Measurements from ENCODE around the gene CD96. TPM values are rescaled to one million over a fixed set of nuclear protein-coding genes. Genes with fewer than 3 reads are reported as not detected.
A peak's percentile ranks its signal among the peaks of the same experiment; 100 is the strongest.

The CD96 gene, protein sequence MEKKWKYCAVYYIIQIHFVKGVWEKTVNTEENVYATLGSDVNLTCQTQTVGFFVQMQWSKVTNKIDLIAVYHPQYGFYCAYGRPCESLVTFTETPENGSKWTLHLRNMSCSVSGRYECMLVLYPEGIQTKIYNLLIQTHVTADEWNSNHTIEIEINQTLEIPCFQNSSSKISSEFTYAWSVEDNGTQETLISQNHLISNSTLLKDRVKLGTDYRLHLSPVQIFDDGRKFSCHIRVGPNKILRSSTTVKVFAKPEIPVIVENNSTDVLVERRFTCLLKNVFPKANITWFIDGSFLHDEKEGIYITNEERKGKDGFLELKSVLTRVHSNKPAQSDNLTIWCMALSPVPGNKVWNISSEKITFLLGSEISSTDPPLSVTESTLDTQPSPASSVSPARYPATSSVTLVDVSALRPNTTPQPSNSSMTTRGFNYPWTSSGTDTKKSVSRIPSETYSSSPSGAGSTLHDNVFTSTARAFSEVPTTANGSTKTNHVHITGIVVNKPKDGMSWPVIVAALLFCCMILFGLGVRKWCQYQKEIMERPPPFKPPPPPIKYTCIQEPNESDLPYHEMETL
- total RNA-seq (2014; rRNA removed) (not detected in 2 replicates), Bru-seq, nascent RNA (percentile 21 among the genes with signal in this experiment), BruChase-seq, experiment 1, labeled RNA remaining after a 6-hour chase (percentile 13 among the genes with signal in this experiment), BruChase-seq, experiment 2, labeled RNA remaining after a 2-hour chase (percentile 19 among the genes with signal in this experiment)
- long read RNA-seq: 0 reads

DNA sequence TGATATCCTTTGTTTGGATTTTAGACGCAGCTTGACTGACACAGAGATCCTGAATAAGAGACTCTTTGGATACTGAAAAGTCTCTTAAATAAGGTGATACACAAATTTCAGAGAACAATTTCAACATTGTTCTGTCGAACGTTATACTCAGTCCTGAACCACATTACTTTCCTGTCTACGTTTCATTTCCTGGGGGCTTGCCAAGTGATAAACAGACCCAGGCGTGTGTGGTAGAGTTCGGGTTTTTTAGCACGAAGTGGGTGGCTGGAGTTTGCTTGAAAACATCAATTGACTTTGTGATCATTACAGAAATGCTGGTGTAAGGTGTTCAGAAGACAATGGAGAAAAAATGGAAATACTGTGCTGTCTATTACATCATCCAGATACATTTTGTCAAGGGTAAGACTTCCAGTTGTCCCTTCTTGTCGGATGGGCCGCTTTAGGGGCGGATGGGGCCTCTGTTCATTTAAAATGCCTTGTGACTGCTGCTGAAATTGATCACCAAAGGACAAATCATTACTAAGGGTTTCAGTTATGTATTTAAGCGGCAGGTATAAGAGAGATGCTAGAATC is at the start of gene CD96:
TSS of gene CD96 (plus strand) at position 287 of the 573 bp plus-strand sequence. CDS start at position 339, 52 bp downstream.
- peaks cover 22% of the 10 kb centered on the region for H3K4me1 ChIP-seq (ENCODE audit: insufficient read depth, low read length)
- intact Hi-C loops (cut with micrococcal nuclease): no loop called here
- H3K4me3 ChIP-seq (ENCODE audit: low read length): no peak within 1 kb of the TSS
- peaks cover 12% of the 10 kb centered on the region for H3F3A ChIP-seq (ENCODE audit: low read length, unreplicated experiment)
- ATAC-seq (no peak), DNase-seq (peak; percentile 31)
- peak within 1 kb of the TSS; percentile 47; the same call in 1 of the 2 replicates for H2AFZ ChIP-seq (ENCODE audit: low read length)
- H3K9me2 ChIP-seq (replicated peaks; ENCODE audit: low read length): no peaks in the 10 kb centered on the region
- ChIA-PET CTCF (no interaction called here), POLR2A (ENCODE audit: unreplicated experiment) (no interaction called here)
- no peaks in the 10 kb centered on the region for H3K36me3 ChIP-seq (ENCODE audit: low read depth, low read length)
- no peaks in the 10 kb centered on the region for H3K9me3 ChIP-seq (ENCODE audit: low read length)
- TF ChIP-seq, protein P1, sequence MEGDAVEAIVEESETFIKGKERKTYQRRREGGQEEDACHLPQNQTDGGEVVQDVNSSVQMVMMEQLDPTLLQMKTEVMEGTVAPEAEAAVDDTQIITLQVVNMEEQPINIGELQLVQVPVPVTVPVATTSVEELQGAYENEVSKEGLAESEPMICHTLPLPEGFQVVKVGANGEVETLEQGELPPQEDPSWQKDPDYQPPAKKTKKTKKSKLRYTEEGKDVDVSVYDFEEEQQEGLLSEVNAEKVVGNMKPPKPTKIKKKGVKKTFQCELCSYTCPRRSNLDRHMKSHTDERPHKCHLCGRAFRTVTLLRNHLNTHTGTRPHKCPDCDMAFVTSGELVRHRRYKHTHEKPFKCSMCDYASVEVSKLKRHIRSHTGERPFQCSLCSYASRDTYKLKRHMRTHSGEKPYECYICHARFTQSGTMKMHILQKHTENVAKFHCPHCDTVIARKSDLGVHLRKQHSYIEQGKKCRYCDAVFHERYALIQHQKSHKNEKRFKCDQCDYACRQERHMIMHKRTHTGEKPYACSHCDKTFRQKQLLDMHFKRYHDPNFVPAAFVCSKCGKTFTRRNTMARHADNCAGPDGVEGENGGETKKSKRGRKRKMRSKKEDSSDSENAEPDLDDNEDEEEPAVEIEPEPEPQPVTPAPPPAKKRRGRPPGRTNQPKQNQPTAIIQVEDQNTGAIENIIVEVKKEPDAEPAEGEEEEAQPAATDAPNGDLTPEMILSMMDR (conservative IDR thresholded peaks at IDR 0.05; ENCODE audit: low read depth, low read length): no peak
- TF ChIP-seq EZH2 (IDR thresholded peaks at IDR 0.05; ENCODE audit: low read length, unreplicated experiment) (no peak), EZH2phosphoT487 (IDR thresholded peaks at IDR 0.05; ENCODE audit: borderline replicate concordance, low read length) (no peak)
- BruUV-seq (replicated peaks): no TSS peak
- H3K27me3 ChIP-seq (ENCODE audit: low read length): no peaks in the 10 kb centered on the region
- H3K4me2 ChIP-seq (ENCODE audit: low read length): peak within 1 kb of the TSS; percentile 5; the same call in 1 of the 2 replicates
- no peaks in the 10 kb centered on the region for H4K20me1 ChIP-seq (ENCODE audit: low read length)
- no peaks in the 10 kb centered on the region for H3K79me2 ChIP-seq (ENCODE audit: low read length)
- no peak within 1 kb of the TSS for H3K27ac ChIP-seq (ENCODE audit: low read length)
- no peak within 1 kb of the TSS for H3K9ac ChIP-seq (ENCODE audit: low read length)

DNA sequence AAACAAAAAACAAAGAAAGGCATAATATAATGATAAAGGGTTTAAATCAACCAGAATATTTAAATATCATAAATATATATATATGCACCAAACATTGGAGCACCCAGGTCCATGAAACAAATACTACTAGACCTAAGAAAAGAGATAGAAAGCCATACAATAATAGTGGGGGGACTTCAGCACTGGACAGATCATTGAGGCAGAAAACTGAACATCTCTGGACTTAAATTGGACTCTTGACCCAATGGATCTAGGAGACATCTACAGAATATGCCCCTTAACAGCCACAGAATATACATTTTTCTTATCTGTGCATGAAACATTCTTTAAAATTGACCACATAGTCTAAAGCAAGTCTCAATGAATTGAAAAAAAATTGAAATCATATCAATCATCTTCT is 48.7 kb upstream of the CD96 start:
- POLR2A ChIA-PET (ENCODE audit: unreplicated experiment): no interaction called here
- H3K27me3 ChIP-seq (ENCODE audit: low read length): no peaks in the 10 kb centered on the region
- H4K20me1 ChIP-seq (ENCODE audit: low read length): no peaks in the 10 kb centered on the region
- no peak overlapping the region for H2AFZ ChIP-seq (ENCODE audit: low read length)
- H3F3A ChIP-seq (ENCODE audit: low read length, unreplicated experiment): no peaks in the 10 kb centered on the region
- H3K9me3 ChIP-seq (ENCODE audit: low read length): no peaks in the 10 kb centered on the region
- no peaks in the 10 kb centered on the region for H3K9me2 ChIP-seq (replicated peaks; ENCODE audit: low read length)
- CTCF ChIA-PET: no interaction called here
- H3K27ac ChIP-seq (ENCODE audit: low read length): no peak overlapping the region
- intact Hi-C loops (cut with micrococcal nuclease): no loop called here
- no peak overlapping the region for H3K4me2 ChIP-seq (ENCODE audit: low read length)
- H3K9ac ChIP-seq (ENCODE audit: low read length): no peak overlapping the region
- no peaks in the 10 kb centered on the region for H3K36me3 ChIP-seq (ENCODE audit: low read depth, low read length)
- ATAC-seq (no peak), DNase-seq (no peak)
- no peak overlapping the region for H3K4me3 ChIP-seq (ENCODE audit: low read length)
- BruUV-seq (replicated peaks): no TSS peak
- TF ChIP-seq, protein P1 (conservative IDR thresholded peaks at IDR 0.05; ENCODE audit: low read depth, low read length): no peak
- TF ChIP-seq EZH2 (IDR thresholded peaks at IDR 0.05; ENCODE audit: low read length, unreplicated experiment): no peak
- TF ChIP-seq EZH2phosphoT487 (IDR thresholded peaks at IDR 0.05; ENCODE audit: borderline replicate concordance, low read length): no peak
- no peaks in the 10 kb centered on the region for H3K4me1 ChIP-seq (ENCODE audit: insufficient read depth, low read length)
- H3K79me2 ChIP-seq (ENCODE audit: low read length): no peaks in the 10 kb centered on the region
